KOPT-K1 (cell line): ENCODE results near the gene RSPH1.

ENCODE experiments used
- H3K27ac ChIP-seq: fragments of 200-600 bp; sonication (generic); 2 replicates; pipeline ENCODE4 v1.5.1; 2016; ENCODE audit warnings: antibody characterized with exemption, mild to moderate bottlenecking, low read depth, low read length; ENCODE audit not compliant: poor library complexity, severe bottlenecking
- H3K36me3 ChIP-seq: fragments of 200-600 bp; sonication (generic); 2 replicates; pipeline ENCODE4 v1.5.1; 2017; ENCODE audit warnings: antibody characterized with exemption, mild to moderate bottlenecking, low read length, moderate library complexity; ENCODE audit not compliant: insufficient read depth
- H3K9me3 ChIP-seq: fragments of 200-600 bp; sonication (generic); 2 replicates; pipeline ENCODE4 v1.5.1; 2017; ENCODE audit warnings: antibody characterized with exemption, low read length, mild to moderate bottlenecking; ENCODE audit not compliant: insufficient read depth, poor library complexity, severe bottlenecking

Gene RSPH1

DNA sequence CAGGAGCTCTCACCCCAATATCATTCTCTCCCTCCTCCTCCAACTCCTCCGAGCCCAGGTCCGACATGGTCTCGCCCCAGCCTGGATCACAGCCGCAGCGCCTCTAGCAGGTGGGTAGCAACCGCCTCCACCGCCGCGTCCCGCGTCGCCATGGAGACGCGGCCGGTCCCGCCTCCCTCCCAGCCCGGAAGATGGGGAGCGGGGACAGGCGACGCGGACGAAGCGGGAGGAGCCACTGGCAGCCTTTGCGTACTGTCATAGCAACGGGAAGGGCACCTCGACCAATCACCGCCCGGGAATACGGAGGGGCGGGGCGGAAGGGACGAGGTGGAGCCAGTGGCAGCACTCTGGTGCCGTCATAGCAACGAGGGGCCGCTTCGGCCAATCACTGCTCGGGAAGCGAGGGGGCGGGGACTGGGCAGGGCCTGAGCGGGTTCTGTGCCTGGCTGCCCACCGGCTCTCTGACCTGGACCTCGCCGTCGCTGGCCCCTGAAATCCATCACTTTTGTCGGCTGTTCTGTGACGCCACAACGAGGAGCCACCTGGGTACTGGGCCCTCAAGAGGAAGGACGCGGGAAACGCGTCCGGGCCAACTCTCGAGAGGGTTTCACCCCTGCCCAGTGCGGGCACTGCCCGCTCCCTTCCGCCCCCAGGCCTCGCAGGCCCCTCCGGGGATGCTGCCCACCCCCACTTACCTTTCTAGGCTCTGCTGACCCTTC, at the start of gene RSPH1:
RSPH1 (minus strand) TSS at position 105 of the 719 bp plus-strand sequence; CDS start at position 67, 38 bp downstream.
- Histone ChIP-seq H3K36me3 (no peaks in the 10 kb centered on the region), H3K27ac (peak within 1 kb of the TSS; percentile 65), H3K9me3 (no peaks in the 10 kb centered on the region)

DNA sequence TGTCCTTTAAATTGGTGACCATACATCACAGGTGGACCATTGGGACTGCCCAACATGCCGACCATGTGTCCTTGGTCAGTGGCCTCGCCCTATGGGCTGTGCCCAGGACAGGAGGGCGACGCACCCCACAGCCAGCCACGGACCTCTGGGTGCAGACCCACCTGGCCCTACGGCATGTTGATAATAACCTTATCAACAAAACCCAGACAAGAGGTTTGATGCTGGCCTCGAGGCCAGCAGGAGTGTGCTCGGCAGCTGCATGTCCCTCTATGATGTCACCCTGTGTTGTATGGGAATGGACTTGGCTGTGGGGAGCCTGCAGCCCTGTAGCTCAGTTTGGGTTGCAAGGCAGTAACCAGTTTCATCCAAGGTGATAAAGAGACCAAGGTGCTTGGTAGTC, 49.7 kb upstream of the RSPH1 start:
- no peak overlapping the region for H3K27ac ChIP-seq
- H3K9me3 ChIP-seq: no peaks in the 10 kb centered on the region
- no peaks in the 10 kb centered on the region; the same call in 1 of the 2 replicates for H3K36me3 ChIP-seq

- no peak overlapping the region for H3K27ac ChIP-seq
- H3K9me3 ChIP-seq: no peaks in the 10 kb centered on the region
- H3K36me3 ChIP-seq: no peaks in the 10 kb centered on the region; the same call in 1 of the 2 replicates
Observed at GRCh38 chr21:42545317-42545716, 49.3 kb upstream of the RSPH1 start.

DNA sequence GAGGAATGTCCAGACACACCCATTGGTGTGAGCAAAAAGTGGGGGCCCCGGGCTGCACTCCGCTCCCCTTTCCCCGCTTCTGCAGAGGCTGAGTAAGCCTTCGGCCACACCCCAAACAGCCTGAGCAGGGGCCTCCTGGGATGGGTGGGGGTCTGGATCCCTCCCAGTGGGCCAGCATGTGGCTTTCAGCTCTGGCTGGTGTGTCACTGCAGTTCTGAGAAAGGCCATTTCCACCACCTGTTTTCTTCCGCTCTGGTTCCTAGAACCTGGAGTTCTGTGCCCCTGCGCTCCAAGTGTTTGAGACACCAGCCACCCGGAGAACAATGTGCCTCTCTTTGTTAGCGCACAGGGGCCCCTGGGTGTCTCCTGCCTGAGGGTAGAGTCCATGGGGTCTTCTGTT, 48.5 kb upstream of the RSPH1 start:
- Histone ChIP-seq H3K27ac (no peak overlapping the region), H3K36me3 (no peaks in the 10 kb centered on the region; the same call in 1 of the 2 replicates), H3K9me3 (no peaks in the 10 kb centered on the region)

DNA sequence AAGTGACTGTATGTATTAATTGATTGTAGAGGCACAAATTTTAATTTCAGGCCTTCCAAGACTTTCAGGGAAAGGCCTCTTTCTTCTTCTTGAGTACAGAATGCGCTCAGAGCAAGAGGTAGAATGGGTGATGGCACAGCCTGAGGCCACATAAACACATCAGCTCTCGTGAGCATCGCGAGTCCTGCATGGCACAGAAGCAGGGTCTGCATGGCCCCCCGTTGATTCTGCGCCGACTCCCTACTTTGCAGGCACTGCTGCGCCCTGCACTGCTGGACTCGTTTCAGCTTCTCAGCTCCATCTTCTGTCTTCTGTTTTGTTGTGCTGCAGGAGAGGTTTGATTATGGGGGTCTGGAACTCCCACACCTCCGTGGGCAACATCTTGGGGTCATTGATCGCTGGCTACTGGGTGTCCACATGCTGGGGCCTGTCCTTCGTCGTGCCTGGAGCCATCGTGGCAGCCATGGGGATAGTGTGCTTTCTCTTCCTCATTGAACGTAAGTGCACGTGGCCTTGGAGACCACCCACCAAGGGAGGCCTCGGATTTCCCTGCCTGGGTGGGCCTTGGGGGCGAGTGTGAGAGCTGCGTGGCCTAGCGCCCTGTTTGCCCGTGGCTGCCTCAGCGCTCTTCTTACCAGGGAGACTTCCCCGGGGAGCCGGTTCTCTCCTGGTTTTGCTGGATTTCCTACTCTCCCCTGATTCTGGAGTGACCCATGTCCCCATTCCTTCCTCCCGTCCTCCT, 47.3 kb upstream of the RSPH1 start:
- H3K36me3 ChIP-seq: no peaks in the 10 kb centered on the region; the same call in 1 of the 2 replicates
- H3K27ac ChIP-seq: no peak overlapping the region

GRCh38 chr21:42542596-42542995, 46.6 kb upstream of the RSPH1 start:
- no peak overlapping the region for H3K27ac ChIP-seq
- H3K36me3 ChIP-seq: no peaks in the 10 kb centered on the region; the same call in 1 of the 2 replicates
- no peaks in the 10 kb centered on the region for H3K9me3 ChIP-seq

More for the DNA sequence above, 47.3 kb upstream of the RSPH1 start:
- H3K9me3 ChIP-seq: no peaks in the 10 kb centered on the region

DNA sequence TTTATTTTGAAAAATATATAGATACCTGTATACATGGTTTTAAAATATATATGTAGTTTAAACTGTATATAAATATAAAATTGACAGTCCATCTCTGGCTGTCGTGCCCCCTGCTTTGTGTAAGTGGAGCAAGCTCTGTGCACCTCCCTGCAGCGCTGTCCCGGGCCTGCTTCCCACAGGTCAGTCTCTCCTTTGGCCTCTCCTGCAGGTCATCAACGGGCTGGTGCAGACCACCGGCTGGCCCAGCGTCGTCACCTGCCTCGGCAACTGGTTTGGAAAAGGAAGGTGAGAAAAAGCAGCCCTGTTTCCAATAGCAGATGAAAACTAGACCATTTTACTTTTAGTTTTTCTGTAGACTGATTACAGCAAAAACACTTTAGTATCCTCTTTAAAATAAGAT, 46.2 kb upstream of the RSPH1 start:
- H3K36me3 ChIP-seq: no peaks in the 10 kb centered on the region; the same call in 1 of the 2 replicates
- H3K27ac ChIP-seq: no peak overlapping the region
- H3K9me3 ChIP-seq: no peaks in the 10 kb centered on the region

GRCh38 chr21:42541618-42542017, 45.6 kb upstream of the RSPH1 start:
- Histone ChIP-seq H3K9me3 (no peaks in the 10 kb centered on the region), H3K36me3 (no peaks in the 10 kb centered on the region), H3K27ac (no peak overlapping the region)

GRCh38 chr21:42541174-42541573, 45.1 kb upstream of the RSPH1 start:
- Histone ChIP-seq H3K36me3 (no peaks in the 10 kb centered on the region), H3K27ac (no peak overlapping the region), H3K9me3 (no peaks in the 10 kb centered on the region)

DNA sequence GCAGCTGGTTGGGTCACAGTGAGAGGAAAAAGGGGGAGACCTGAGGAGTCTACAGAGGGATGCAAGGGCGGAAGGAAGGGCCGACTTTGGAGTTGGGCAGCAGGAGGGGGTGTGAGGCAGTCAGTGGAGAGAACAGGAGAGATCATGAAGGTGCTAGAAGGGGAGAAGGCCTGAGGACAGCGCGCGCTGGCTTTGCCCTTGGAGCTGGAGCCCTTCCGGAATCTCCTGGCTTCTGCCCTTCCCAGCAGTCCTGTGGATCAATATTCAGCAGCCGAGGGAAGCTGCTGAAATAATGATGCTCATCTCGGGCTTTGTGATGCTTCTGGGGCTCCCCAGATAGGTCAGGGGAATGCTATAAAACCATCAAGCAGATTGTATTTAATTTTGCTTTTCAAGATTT, 44.4 kb upstream of the RSPH1 start:
- Histone ChIP-seq H3K27ac (no peak overlapping the region), H3K9me3 (no peaks in the 10 kb centered on the region), H3K36me3 (no peaks in the 10 kb centered on the region)

- Histone ChIP-seq H3K9me3 (no peaks in the 10 kb centered on the region), H3K27ac (no peak overlapping the region), H3K36me3 (no peaks in the 10 kb centered on the region)
Observed at GRCh38 chr21:42539931-42540343, 43.9 kb upstream of the RSPH1 start.

GRCh38 chr21:42539342-42539741, 43.3 kb upstream of the RSPH1 start:
- Histone ChIP-seq H3K27ac (no peak overlapping the region), H3K36me3 (no peaks in the 10 kb centered on the region), H3K9me3 (no peaks in the 10 kb centered on the region)

DNA sequence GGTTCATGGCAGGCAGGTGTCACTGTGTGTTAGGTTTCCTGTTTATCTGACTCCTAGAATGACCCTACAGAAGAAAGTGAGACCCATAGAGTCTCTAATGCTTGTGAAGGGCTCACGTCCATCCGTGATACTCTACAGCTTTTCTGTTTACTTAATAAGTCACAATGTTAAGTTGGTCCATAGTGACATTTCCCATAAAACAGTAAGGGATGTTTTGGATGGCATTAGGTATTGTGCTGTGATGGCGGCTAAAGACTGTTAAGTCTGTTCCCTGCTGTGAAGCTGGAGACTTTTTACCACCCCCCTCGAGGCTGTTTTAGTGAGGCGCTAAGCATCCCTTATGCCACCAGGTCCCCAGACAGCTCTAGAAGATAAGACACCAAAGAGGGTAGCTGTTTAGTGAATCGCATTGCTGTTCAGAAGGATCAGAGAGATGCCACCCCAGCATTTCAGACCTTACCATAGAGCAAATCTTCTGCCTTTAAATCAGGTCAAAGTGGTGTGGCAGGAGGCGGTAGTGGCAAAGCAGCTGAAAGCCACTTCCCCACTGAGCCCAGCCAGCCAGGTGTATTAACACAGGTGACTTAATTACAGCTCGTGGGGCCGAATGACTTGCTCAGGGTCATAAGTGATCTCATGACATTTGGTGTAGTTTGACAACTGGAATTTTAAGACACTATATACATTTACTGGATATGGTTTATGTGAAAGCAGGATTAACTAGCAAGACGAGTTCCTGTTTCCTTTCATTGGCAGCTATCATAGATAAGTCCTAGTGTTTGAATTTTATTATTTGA, 42.7 kb upstream of the RSPH1 start:
- H3K9me3 ChIP-seq: no peaks in the 10 kb centered on the region
- no peak overlapping the region for H3K27ac ChIP-seq
- no peaks in the 10 kb centered on the region for H3K36me3 ChIP-seq

DNA sequence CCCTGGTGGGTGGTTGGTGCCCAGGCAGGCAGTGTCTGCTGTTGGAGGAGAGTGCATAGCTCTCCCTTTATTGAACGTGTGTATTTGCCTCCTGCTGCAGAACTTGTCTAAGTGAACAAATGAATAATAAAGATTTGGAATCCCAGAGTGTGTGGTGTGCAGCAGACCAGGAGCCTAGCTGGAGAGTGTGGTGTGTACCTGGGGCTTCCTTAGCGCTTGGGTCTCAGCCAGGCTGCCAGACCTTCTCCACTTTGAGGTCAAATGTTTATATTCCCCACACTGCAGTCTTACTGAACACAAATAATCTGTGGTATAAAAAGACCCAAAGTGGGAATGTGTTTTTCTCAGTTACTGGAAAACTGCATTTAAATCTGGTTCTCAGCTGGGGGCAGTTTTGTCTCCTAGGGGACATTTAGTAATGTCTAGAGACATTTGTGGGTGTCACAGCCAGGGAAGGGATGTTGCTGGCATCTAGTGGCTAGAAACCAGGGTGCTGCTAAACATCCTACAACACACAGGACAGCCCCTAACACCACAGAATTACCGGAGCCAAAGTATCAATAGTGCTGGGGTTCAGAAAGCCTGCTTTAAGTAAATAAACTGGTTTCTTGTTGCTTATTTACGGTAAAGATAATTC, 41.2 kb upstream of the RSPH1 start:
- Histone ChIP-seq H3K9me3 (no peaks in the 10 kb centered on the region), H3K36me3 (no peaks in the 10 kb centered on the region), H3K27ac (no peak overlapping the region)

DNA sequence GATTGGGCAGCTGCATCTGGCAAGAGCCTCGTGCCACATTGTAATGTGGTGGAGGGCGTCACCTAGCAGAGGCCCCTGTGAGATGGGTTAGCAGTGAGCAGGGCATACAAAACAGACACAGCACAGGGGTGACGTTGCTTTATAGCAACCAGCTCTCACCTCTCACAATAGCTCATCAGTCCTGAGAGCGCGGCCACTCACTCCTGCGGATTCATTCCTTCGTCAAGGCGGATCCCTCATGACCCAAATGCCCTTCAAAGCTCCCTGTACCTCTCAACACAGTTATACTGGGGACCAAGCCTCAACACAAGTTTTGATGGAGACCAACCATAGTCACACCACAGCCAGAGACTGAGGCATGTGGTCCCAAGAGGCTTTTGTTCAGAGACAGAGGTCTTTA, 40.6 kb upstream of the RSPH1 start:
- Histone ChIP-seq H3K9me3 (no peaks in the 10 kb centered on the region), H3K27ac (no peak overlapping the region), H3K36me3 (no peaks in the 10 kb centered on the region)
